KMS-11 (cell line): ENCODE measurements around the gene STAT5B.
A peak's percentile ranks its signal among the peaks of the same experiment; 100 is the strongest.

Source experiments
- H2AFZ ChIP-seq: fragments of 200-600 bp; sonication (generic); 2 replicates; pipeline ENCODE4 v1.6.1; 2016; ENCODE audit warnings: antibody characterized with exemption, mixed run types, low read depth
- H3K27ac ChIP-seq: fragments of 200-600 bp; sonication (generic); 2 replicates; pipeline ENCODE4 v1.6.1; 2016; ENCODE audit warnings: mild to moderate bottlenecking, mixed run types
- H3K27me3 ChIP-seq: fragments of 200-600 bp; sonication (generic); 2 replicates; pipeline ENCODE4 v1.6.1; 2017; ENCODE audit warnings: mild to moderate bottlenecking, low read depth, mixed run types, moderate library complexity; ENCODE audit not compliant: insufficient read depth
- H3K36me3 ChIP-seq: fragments of 200-600 bp; sonication (generic); 2 replicates; pipeline ENCODE4 v1.6.1; 2017; ENCODE audit warnings: mild to moderate bottlenecking, mixed run types; ENCODE audit not compliant: insufficient read depth
- H3K4me1 ChIP-seq: fragments of 200-600 bp; sonication (generic); 2 replicates; pipeline ENCODE4 v1.6.1; 2016; ENCODE audit warnings: mild to moderate bottlenecking, low read depth, mixed run types; ENCODE audit not compliant: poor library complexity, severe bottlenecking
- H3K4me2 ChIP-seq: fragments of 200-600 bp; sonication (generic); 2 replicates; pipeline ENCODE4 v1.7.0; 2016; ENCODE audit warnings: mild to moderate bottlenecking, mixed run types
- H3K4me3 ChIP-seq: fragments of 200-600 bp; sonication (generic); IDR thresholded peaks from 2 replicates; pipeline ENCODE4 v1.6.1; 2017; ENCODE audit warnings: low read depth, low read length, mixed read lengths; ENCODE audit not compliant: insufficient read depth
- H3K79me2 ChIP-seq: fragments of 200-600 bp; sonication (generic); 2 replicates; pipeline ENCODE4 v1.6.1; 2016; ENCODE audit warnings: low read depth, mixed run types; ENCODE audit not compliant: insufficient read depth
- H3K9ac ChIP-seq: fragments of 200-600 bp; sonication (generic); 2 replicates; pipeline ENCODE4 v1.6.1; 2016; ENCODE audit warnings: mild to moderate bottlenecking, mixed run types
- H4K20me1 ChIP-seq: fragments of 200-600 bp; sonication (generic); 2 replicates; pipeline ENCODE4 v1.6.1; 2016; ENCODE audit warnings: mild to moderate bottlenecking, mixed run types; ENCODE audit not compliant: insufficient read depth
- TF ChIP-seq, protein P1 (sequence below): fragments of 200-600 bp; sonication (generic); conservative IDR thresholded peaks from 2 replicates; pipeline ENCODE4 v1.6.1; 2017; ENCODE audit warnings: low read depth, mild to moderate bottlenecking, antibody characterized with exemption, low read length, moderate library complexity, mixed read lengths

Gene STAT5B

DNA sequence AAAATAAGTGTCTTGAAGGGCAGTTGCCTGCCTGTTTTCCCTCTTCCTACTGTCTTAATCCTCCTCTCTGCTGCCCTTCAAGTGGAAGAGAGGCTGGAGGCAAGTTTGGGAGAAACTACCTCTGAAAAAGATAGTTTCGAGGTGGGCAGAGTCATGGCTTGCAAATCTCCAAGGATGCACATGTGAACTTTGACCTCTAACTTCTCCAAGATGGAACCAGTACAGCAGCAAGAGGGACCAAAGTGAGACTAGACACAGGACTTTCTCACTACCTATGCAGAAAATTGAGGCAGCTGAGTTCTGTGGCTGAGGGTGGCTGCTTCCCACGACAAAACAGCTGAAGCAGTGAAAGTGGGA is 94.4 kb downstream of the STAT5B start:
- no peaks in the 10 kb centered on the region for H4K20me1 ChIP-seq
- H3K79me2 ChIP-seq = no peaks in the 10 kb centered on the region
- peaks cover 70% of the 10 kb centered on the region for H3K4me1 ChIP-seq
- TF ChIP-seq, protein P1, sequence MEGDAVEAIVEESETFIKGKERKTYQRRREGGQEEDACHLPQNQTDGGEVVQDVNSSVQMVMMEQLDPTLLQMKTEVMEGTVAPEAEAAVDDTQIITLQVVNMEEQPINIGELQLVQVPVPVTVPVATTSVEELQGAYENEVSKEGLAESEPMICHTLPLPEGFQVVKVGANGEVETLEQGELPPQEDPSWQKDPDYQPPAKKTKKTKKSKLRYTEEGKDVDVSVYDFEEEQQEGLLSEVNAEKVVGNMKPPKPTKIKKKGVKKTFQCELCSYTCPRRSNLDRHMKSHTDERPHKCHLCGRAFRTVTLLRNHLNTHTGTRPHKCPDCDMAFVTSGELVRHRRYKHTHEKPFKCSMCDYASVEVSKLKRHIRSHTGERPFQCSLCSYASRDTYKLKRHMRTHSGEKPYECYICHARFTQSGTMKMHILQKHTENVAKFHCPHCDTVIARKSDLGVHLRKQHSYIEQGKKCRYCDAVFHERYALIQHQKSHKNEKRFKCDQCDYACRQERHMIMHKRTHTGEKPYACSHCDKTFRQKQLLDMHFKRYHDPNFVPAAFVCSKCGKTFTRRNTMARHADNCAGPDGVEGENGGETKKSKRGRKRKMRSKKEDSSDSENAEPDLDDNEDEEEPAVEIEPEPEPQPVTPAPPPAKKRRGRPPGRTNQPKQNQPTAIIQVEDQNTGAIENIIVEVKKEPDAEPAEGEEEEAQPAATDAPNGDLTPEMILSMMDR = no peak
- H3K27me3 ChIP-seq = peaks cover 7% of the 10 kb centered on the region
- H3K4me2 ChIP-seq = peak overlapping the region; percentile 86
- H2AFZ ChIP-seq = peak overlapping the region; percentile 45; the same call in 1 of the 2 replicates
- no peak overlapping the region for H3K27ac ChIP-seq
- H3K4me3 ChIP-seq = no peak overlapping the region
- no peaks in the 10 kb centered on the region for H3K36me3 ChIP-seq
- H3K9ac ChIP-seq = no peak overlapping the region

DNA sequence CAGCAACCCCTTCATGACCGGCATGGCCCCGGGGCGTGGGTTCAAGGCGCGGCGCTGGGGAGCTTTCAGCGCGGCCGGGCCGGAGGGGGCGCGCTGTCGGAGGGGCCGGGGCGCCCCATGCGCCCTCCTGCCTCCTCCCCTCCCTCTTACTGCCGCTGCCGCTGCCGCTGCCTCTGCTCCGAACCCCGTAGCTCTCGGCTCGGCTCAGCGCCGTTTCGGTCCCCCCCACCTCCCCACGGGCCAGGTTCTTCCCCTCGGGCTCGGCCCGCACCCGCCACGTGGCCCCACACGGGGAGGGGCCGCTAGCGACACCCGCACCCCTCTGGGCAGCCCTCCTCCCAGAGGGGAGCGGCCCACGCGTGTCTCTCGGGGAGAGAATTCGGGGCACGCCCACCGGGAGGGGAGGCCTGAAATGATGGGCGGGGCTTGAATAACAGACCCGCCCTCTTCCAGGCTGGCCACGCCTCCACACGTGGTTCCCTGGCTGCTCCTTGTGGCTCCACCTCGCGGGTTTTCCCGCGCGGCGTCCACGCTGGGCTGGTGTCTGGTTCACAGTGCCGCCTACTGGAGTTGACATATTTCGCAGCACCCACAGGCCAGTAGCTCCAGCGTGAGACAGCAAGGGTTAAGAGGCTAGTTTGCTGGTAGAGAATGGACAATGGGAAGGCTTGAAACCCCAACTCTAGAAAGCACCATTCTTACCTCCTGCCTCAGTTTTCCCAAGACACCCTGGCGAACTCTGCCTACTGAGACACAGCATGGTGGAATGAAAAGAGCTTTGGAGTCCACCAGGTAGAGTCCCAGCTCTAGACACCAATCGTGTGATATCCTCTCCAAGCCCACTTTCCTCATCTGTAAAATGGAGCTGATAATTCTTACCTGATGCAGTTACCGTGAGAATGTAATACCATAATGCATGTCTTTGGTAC is 95.0 kb downstream of the STAT5B start, which contains the start of gene KCNH4:
TSS of gene KCNH4 (minus strand) at position 221 of the 929 bp plus-strand sequence. CDS start at position 24, 197 bp downstream.
- peaks cover 7% of the 10 kb centered on the region for H3K27me3 ChIP-seq
- H3K9ac ChIP-seq = no peak within 1 kb of the TSS
- H3K4me3 ChIP-seq = no peak within 1 kb of the TSS
- peak within 1 kb of the TSS; percentile 79 for H3K4me2 ChIP-seq
- peaks cover 66% of the 10 kb centered on the region for H3K4me1 ChIP-seq
- H3K27ac ChIP-seq = no peak within 1 kb of the TSS
- H4K20me1 ChIP-seq = no peaks in the 10 kb centered on the region
- H3K36me3 ChIP-seq = no peaks in the 10 kb centered on the region
- H2AFZ ChIP-seq = peak within 1 kb of the TSS; percentile 45
- TF ChIP-seq, protein P1 = peak; percentile 82
- H3K79me2 ChIP-seq = no peaks in the 10 kb centered on the region

DNA sequence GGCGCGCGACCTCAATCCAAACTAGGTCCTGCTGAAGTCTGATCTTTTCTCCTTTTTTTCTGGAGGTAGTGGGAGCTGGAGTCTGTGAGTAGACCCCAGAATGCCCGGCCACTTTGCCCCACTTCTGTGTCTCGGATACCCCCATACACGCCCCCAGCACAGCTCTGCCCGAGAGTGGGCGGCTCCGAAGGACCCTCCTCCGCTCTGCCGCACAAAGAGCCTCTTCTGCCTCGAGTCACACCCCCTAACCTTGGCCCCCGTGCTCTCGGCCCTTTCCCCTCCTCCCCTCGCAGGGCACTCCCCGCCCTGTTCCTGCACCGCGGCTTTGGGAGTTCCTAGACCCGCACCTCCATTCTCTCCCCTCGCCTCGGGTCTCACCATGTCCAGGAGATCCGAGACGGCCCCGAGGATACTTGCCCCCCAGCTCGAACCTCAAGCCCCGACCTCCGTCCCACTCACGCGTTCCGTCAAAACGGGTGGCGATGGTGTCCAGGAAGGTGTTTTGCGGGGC is 95.7 kb downstream of the STAT5B start:
- Histone ChIP-seq H3K4me1 (peaks cover 58% of the 10 kb centered on the region), H3K79me2 (no peaks in the 10 kb centered on the region), H3K27me3 (peaks cover 7% of the 10 kb centered on the region), H3K36me3 (no peaks in the 10 kb centered on the region), H3K27ac (no peak overlapping the region), H3K4me2 (peak overlapping the region; percentile 79), H4K20me1 (no peaks in the 10 kb centered on the region), H3K4me3 (no peak overlapping the region), H2AFZ (peak overlapping the region; percentile 45; the same call in 1 of the 2 replicates), H3K9ac (no peak overlapping the region)
- TF ChIP-seq, protein P1 = no peak

DNA sequence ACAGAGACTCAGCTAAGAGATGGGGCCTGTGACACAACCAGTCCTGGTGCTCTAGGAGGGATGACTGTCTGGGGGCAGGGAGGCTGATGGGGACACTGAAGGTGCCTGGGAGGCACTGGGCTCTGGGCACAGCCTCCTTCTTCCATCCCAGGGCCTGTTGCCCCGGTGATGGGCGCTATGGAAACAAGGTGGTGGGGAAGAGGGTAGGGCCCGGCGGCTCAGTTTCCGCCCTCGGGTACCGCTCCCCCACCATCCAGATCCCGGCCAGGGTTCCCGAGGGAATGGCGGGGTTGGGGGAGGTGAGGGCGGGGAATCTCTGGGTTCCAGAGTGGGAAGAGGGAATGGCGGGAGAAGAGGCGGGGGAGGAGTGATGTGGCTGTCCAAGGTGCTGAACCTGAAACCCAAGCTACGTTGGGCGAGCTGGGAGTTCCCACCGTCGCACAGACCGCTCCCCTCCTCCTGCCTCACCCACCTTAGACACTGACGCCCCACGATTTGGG is 96.2 kb downstream of the STAT5B start:
- Histone ChIP-seq H3K4me2 (no peak overlapping the region), H2AFZ (no peak overlapping the region), H3K79me2 (no peaks in the 10 kb centered on the region), H3K4me3 (no peak overlapping the region), H3K36me3 (no peaks in the 10 kb centered on the region), H3K9ac (no peak overlapping the region), H4K20me1 (no peaks in the 10 kb centered on the region), H3K27ac (no peak overlapping the region), H3K27me3 (peaks cover 7% of the 10 kb centered on the region), H3K4me1 (peaks cover 53% of the 10 kb centered on the region)
- TF ChIP-seq, protein P1 = no peak
